RPMI8226 (cell line): ENCODE results near the gene TMEM43.

Experiments used
- DNase-seq: peaks from one replicate; pipeline ENCODE4 v3.0.0-alpha.2; 2015

TMEM43 gene

DNA sequence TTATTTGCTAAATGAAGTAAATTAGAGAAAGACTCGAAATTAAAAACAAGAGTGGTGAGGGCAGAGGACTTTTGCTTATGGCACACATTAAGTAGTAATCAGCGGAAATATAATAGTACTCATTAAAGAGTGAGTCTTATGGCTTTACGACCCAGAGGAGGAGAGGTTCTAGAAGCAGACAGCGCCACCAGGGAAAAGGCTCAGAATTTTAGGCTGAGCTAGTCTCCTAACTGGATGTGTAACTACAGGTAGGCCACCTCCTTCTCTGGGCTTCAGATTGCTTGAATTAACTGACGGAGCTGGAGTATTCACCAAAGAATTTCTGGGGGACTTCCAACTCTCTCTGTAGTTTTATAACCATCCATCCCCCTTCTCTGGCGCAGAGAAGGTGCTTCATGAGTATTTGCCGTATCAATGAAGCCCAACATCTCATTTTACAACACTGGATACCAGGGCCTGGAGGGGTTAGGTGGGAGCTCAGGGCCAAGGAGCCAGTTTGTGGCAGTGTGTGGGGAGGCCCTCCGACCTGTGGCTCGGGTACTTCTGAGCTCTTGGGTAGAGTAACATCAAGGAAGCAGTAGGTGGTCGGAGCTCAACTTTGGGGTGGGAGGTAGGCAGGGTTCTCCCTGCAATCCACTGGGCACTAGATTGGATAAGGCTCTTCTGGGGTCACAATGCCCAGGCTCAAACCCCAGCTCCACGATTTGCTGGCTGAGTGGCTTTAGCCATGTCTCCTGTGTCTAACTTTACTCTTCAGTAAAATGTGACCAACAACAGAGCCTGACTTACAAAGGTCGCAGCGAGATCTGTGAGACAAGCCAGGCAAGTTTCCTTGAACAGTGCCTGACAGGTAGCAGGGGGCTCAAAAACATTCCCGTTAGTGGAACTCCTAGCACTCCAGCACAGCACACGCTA, 1.3 kb upstream of the TMEM43 start:
- peak; percentile 59 for DNase-seq

GRCh38 chr3:14124223-14124614, 633 bp upstream of the TMEM43 start:
- peak; percentile 84 for DNase-seq

GRCh38 chr3:14125193-14126016, 553 bp downstream of the TMEM43 start:
- DNase-seq: peak; percentile 76

DNA sequence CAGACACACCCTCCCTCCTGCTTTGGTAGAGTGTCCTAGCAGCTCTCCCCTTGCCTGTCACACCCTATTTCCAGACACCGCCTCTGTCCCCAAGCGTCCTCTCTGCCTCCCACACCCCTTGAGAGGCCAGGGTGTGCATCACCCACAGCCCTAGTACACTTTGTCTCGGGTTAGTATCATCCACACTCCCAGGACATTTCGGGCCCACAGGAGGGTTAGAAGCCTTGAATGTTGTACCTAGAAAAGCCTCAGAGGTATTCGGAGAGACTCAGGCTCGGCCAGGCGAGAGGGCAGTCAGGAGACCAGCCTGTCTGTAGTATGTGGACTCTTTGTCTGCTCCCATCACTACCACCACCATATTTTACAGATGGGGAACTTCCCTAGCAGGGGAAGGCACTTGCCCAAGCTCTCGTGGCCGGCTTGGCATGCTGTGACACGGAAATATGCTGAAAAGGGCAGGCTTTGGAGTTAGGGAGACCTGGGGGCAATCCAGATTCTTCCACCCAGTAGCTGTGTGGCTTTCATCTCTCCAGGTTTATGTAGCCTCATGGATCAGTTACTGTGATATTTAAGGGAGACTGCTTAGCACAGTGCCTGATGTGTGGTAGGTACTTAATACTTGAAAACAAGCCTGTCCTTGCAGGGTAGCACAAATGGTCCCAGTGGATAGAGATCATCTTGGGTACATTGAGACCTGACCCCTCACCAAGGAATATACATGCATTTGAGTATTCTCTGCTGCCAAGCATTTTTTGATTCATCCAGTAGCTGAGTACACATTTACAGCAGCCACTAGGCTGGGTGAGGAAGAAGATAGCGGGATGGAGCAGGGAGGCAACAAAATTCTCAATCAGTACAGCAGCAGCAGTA, 1.4 kb downstream of the TMEM43 start:
- DNase-seq: no peak

GRCh38 chr3:14126887-14127505, 2.1 kb downstream of the TMEM43 start:
- no peak for DNase-seq

DNA sequence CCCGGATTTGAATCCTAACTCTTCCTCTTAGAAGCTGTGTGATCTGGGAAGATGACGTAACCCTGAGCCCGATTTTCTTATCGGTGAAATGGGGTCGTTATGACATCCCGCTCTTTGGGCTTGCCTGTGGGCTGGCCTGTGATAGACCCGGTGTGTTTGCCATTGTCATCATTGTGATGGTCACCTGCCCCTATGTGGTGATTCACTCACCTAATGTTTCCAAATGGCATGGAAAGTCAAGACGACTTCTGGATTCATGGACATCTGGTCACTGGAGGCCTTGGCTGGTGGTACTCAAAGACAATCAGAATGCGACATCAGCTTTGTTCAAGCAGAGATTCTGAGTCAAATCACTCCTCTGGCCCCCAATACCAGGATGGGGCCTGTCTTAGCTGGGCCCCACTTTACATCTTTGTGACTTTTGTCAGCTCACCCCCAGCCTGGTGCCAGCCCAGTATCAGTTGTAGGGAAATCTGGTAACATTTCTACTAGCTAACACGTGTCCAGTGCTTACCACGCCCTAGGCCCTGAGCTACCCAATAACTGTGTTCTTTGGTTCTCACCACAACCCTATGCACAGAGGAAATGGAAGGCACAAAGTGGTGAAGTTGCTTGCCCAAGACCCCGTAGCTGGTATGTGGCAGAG, 2.8 kb downstream of the TMEM43 start:
- no peak for DNase-seq

- no peak for DNase-seq
Measured at GRCh38 chr3:14128724-14129123, 3.9 kb downstream of the TMEM43 start.

DNA sequence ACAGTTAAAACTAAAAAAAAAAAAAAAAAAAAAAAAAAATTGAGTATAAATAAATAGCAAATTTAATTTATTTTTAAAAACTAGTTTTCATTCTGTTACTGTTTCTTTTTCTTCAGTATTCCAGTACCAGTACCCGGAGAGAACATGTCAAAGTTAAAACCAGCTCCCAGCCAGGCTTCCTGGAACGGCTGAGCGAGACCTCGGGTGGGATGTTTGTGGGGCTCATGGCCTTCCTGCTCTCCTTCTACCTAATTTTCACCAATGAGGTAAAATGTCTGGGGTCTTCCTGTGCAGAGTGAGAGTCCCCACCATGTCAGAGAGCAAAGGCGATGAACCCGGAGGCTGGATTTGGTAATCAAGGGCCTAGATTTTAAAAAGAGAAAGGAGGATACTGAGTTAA, 4.4 kb downstream of the TMEM43 start:
- DNase-seq: no peak

GRCh38 chr3:14130230-14130629, 5.4 kb downstream of the TMEM43 start:
- DNase-seq: no peak

GRCh38 chr3:14130707-14131106, 5.9 kb downstream of the TMEM43 start:
- DNase-seq: no peak

GRCh38 chr3:14131134-14131533, 6.3 kb downstream of the TMEM43 start:
- no peak for DNase-seq

DNA sequence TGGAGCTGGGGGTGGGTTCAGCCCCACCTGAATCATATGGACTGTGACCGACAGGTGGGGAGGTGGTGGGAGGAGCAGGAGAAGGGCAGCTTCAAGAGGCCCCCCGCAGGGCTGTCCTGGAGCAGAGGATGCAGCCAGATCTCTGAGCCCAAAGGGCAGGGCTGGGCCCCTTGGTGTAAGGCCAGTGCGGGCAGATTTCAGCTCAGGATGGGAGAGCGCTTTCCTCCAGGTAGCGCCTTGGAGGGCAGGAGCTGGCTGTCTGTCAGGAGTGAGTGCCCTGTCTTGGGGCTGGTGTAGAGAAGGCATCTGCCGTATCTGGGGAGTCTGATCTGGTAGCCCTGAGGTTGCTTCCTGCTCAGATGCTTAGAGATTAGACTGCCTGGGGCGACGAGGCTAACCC, 7.3 kb downstream of the TMEM43 start:
- DNase-seq: no peak

- DNase-seq: no peak
Measured at GRCh38 chr3:14132689-14133088, 7.8 kb downstream of the TMEM43 start.

- no peak for DNase-seq
Measured at GRCh38 chr3:14133188-14133800, 8.4 kb downstream of the TMEM43 start.

GRCh38 chr3:14133876-14134275, 9.0 kb downstream of the TMEM43 start:
- DNase-seq: no peak

GRCh38 chr3:14134291-14134690, 9.4 kb downstream of the TMEM43 start:
- no peak for DNase-seq

DNA sequence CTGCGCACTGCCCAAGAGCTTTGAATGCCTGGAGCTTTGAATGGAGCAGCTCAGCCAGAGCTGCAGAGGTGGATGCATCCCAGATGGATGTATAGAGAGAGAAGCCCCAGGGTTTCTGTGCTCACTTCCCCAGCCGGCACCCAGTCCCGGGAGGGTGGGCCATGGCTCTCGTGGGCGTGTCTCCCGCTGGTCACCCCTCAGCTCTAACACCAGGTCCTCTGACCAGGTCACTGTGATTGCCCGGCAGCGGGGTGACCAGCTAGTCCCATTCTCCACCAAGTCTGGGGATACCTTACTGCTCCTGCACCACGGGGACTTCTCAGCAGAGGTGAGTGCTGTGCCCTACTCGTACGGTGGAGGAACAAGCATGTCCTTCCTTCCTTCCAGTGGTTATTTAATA, 10.7 kb downstream of the TMEM43 start:
- no peak for DNase-seq

- no peak for DNase-seq
Measured at GRCh38 chr3:14137004-14137403, 12.2 kb downstream of the TMEM43 start.

DNA sequence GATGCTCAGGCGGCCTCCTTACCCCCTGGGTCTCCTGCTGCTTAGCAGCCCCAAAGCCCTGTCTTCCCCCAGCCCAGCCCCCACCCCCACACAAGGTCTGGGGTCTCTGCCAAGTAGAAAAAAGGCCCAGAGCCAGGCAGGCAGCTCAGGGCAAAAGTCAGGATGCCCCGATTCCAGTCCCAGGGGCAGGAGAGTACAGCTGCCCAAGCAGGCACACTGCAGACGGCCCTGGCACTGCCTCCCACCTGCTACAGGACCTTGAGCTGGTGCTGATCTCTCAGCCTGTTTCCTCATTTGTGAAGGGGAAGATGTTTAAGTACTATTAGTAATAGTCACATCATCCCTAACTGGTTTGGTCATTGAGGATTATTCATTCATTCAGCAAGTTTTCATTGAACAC, 12.6 kb downstream of the TMEM43 start:
- DNase-seq: no peak

DNA sequence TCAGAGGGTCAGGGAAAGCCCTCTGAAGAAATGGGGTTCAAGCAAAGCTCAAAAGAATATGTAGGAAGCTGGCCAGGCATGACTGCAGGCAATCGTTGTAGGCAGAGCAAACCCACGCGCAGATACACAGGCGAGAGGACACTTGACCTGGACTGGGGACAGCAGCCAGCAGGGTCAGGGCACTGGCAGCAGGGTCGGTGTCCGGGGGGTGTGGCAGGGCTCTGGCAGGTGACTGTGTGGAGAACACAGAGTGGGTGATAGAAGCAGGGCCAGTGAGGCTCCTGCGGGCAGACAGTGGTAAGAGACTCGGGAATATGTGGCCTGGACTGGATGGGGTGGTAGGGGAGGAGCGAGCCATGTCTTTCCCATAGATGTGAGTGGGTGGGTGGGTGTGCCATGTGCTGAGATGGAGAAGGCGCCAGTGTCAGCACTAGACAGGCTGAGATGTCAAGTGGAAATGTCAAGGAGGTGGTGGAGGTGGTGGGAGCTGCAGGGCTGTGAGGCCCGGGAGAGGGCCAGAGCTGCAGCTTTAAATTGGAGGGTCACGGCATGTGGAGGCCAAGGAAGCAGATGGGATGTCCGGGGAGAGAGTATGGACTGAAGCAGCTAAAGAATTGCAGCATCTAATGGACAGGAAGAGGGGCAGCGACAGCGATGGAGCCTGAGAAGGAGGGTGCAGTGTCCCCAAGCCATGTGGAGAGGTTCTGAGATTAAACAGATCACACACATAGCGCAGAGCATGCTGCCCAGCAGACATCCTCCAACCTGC, 13.4 kb downstream of the TMEM43 start:
- no peak for DNase-seq
